GM21381 (cell line): ENCODE results near the gene MATN3.

Experiments
- ATAC-seq: cut with Tn5 transposase; IDR thresholded peaks from one replicate; pipeline ENCODE4 v1.9.1; 2021; ENCODE audit warnings: mild to moderate bottlenecking, moderate library complexity; ENCODE audit not compliant: unreplicated experiment

MATN3 gene

GRCh38 chr2:20008703-20009102, 3.8 kb downstream of the MATN3 start:
- ATAC-seq: no peak

- no peak for ATAC-seq
Measured at GRCh38 chr2:20005891-20006470, 6.5 kb downstream of the MATN3 start.

- ATAC-seq: no peak
Measured at GRCh38 chr2:20005067-20005627, 7.3 kb downstream of the MATN3 start.

- ATAC-seq: no peak
Measured at GRCh38 chr2:20001361-20001863, 11.1 kb downstream of the MATN3 start.

GRCh38 chr2:19993731-19994130, 18.7 kb downstream of the MATN3 start:
- ATAC-seq: no peak

GRCh38 chr2:19991895-19992294, 20.6 kb downstream of the MATN3 start:
- no peak for ATAC-seq

- no peak for ATAC-seq
Measured at GRCh38 chr2:19990416-19990728, 22.1 kb downstream of the MATN3 start.

GRCh38 chr2:19989667-19990415, 22.6 kb downstream of the MATN3 start, which contains the start of gene WDR35:
Gene WDR35 (minus strand): TSS chr2:19990105. CDS start chr2:19990015, 90 bp downstream.
- peak; percentile 92 for ATAC-seq

- ATAC-seq: no peak
Measured at GRCh38 chr2:19989342-19989666, 23.2 kb downstream of the MATN3 start.

- no peak for ATAC-seq
Measured at GRCh38 chr2:19988600-19988999, 23.9 kb downstream of the MATN3 start.

GRCh38 chr2:19987936-19988335, 24.5 kb downstream of the MATN3 start:
- ATAC-seq: peak; percentile 77

GRCh38 chr2:19982268-19982667, 30.2 kb downstream of the MATN3 start:
- no peak for ATAC-seq

GRCh38 chr2:19979932-19980331, 32.5 kb downstream of the MATN3 start:
- no peak for ATAC-seq

- ATAC-seq: no peak
Measured at GRCh38 chr2:19973466-19973865, 39.0 kb downstream of the MATN3 start.

- no peak for ATAC-seq
Measured at GRCh38 chr2:19971691-19972090, 40.8 kb downstream of the MATN3 start.

- ATAC-seq: no peak
Measured at GRCh38 chr2:19963386-19963785, 49.1 kb downstream of the MATN3 start.

- ATAC-seq: peak; percentile 88
Measured at GRCh38 chr2:19955544-19956422, 56.7 kb downstream of the MATN3 start.

- no peak for ATAC-seq
Measured at GRCh38 chr2:19949071-19949470, 63.4 kb downstream of the MATN3 start.

GRCh38 chr2:19947184-19947940, 65.1 kb downstream of the MATN3 start:
- no peak for ATAC-seq

- ATAC-seq: no peak
Measured at GRCh38 chr2:19944205-19944845, 68.1 kb downstream of the MATN3 start.
